HG03469 (cell line): ENCODE data around the gene EP300.
"Not testable (repeated sequence)": the region's sequence is repeated elsewhere in the genome, so short reads cannot be mapped to it uniquely, and the experiment has no call there.

Experiments used
- ATAC-seq: cut with Tn5 transposase; IDR thresholded peaks from one replicate; pipeline ENCODE4 v1.9.1; 2021; ENCODE audit warnings: mild to moderate bottlenecking, moderate library complexity, moderate number of reproducible peaks; ENCODE audit not compliant: unreplicated experiment

The EP300 gene

DNA sequence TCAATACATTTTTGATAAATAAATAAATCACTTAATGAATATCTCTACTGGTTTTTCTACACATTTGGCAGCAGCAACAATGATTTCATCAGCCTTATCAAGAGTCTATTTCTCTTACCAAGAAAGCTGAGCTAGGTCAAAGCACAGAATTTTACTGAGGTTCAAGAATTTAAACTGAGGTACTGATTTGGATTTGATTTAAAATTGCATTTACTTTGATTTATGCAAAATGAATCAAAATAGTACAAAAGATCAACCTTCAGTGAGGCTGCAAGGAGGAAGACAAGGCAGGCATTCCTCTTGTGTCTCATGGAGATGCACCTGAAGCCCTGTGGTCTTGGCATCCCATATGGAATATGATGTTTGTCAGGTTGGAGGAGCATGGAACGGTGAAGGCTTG is 15.5 kb upstream of the EP300 start:
- ATAC-seq: no peak

DNA sequence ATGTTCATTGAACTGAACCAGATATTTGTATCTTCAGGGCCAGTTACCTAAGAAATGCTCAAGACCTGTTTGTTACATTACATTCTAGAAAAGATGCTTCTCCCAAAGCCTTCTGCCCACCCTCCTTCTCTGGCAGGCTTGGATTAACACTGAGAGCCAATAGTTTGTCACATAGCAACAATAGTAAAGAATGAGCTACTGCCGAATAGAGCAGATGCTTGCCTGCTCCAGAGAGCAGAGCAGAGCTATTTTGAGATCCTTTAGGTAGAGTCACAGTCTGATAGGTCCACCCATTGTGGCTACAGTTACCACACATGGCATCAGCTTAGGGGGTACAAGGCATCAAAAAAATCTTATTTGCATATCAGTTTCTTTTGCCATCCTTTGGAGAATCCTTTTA is 13.5 kb upstream of the EP300 start:
- no peak for ATAC-seq

DNA sequence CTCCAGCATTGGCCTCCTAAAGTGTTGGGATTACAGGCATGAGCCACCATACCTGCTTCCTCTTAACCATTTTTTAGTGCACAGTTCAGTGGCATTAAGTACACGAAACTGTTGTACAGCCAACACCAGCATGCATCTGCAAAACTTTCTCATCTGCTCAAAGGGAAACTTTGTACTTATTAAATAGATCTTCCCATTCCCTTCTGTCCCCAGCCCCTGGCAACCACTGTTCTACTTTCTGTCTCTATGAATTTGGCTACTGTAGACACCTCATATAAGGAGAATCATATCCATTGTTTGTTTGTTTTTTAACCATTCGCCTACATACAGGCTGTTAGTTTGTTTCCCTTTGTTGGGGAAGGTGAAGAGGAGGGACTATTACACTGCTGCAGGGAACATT is 6.5 kb upstream of the EP300 start:
- ATAC-seq: no peak

DNA sequence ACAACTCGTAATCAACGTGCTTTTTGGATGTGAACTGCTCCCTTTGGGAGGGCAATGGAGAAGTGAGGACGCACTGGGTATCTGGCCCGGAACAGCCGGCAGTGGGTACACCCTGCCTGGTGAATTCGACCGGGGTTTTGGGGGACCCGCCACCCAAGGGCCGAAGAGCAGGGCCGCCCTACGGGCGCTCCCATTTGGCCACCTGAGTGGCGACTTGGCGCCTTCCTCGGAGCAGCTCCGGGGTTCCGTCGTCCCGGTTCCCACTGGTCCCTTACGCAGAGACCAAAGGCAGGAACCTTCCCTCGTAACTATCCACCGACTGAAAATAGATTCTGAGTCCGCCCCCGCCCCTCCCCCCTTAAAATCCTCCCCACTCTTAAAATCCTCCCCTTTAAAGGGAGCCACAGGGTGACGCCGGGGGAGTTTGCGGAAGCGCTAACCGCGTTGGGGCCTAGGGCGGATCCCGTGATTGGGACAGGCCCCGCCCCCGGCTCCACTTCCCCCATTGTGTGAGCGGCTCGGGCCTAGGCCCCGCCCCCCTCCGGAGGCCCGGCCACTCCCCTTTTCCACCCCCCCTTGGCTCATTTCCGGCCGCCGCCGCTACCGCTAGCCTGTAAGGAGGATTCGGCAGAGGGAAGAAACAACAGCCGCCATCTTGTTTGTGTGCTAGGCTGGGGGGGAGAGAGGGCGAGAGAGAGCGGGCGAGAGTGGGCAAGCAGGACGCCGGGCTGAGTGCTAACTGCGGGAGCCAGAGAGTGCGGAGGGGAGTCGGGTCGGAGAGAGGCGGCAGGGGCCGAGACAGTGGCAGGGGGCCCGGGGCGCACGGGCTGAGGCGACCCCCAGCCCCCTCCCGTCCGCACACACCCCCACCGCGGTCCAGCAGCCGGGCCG is 1.0 kb upstream of the EP300 start:
- ATAC-seq: peak; percentile 51

DNA sequence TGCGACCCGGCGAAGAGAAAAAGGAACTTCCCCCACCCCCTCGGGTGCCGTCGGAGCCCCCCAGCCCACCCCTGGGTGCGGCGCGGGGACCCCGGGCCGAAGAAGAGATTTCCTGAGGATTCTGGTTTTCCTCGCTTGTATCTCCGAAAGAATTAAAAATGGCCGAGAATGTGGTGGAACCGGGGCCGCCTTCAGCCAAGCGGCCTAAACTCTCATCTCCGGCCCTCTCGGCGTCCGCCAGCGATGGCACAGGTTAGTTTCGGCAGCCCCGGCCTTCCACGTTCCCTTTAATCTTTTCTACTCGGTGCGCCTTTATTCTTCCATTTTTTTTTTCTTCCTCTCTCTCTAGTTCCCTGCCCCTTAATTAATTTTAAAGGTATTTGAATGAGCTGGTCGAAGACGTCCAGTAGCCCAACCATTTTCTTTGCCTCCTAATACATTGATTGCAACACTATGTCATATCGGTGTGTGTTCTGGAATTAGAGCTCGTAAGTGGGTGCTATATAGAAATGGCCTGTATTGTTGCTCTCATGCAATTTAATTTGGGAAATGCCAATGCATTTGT is 537 bp downstream of the EP300 start:
- ATAC-seq: no peak

DNA sequence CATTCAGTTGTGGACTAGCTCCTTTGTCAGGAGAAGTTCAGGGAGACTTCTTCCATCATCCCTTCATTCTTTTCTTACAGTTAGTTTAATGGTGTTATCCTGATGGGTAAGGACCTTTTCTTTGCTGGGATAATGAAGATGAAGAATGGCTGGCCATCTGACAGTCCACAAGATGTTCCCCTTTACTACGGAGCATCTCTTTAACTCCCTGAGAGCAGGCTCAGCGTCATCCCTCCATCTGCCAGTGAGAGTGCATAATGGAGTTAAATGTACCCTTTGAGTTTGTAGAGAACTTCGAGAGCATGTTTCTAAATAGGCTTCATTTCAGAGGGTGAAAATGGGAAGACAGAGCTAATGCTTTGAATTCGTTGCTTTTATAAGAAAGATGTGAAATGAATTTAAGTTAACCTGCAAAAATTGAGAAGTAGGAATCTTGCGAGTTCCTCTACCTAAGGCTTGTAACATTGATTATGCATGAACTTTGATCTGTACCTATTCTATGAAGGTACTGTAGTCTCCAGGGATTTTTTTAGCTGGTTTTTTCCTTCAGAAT is 1.7 kb downstream of the EP300 start:
- no peak for ATAC-seq

DNA sequence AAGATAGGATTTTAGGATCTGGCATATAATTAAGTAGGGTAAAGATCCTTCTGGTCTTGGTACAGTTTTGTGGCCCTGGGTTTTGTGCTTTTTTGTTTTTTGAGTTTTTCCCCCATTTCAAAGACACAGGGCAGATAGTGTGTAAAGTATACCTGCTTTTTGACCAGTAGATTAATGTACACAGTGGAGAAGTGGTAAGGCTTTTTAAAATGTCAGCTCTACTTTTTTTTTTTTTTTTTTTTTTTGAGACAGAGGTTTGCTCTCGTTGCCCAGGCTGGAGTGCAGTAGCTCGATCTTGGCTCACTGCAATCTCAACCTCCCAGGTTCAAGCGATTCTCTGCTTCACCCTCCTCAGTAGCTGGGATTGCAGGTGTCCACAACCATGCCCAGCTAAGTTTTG is 4.0 kb downstream of the EP300 start:
- ATAC-seq: no peak

DNA sequence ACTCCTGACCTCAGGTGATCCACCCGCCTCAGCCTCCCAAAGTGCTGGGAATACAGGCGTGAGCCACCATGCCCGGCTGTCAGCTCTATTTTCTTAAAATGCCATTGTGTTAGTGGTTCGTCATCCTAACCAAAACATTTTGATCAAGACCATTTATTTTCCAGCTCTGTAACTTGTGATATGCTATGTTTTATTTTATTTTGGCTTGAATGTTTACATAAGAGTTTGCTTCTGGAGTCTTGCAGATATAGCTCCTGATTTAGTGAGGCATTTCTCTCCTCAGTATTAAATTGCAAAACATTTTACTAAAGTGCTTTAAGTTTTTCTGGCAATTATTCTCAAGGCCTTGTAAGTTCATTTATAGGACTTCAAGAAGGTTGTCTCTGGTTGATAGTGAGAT is 4.4 kb downstream of the EP300 start:
- no peak for ATAC-seq

DNA sequence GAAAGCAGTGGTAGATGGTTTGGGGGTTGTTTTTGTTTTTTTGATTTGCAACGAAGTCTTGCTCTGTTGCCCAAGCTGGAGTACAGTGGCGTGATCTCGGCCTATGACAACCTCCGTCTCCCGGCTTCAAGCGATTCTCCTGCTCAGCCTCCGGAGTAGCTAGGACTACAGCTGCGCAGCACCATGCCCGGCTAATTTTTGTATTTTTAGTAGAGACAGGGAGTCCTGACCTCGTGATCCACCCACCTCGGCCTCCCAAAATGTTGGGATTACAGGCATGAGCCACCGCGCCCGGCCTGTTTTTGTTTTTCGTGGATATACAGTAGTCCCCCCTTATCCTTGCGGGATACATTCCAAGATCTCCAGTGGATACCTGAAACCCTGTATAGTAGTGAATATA is 6.6 kb downstream of the EP300 start:
- no peak for ATAC-seq

DNA sequence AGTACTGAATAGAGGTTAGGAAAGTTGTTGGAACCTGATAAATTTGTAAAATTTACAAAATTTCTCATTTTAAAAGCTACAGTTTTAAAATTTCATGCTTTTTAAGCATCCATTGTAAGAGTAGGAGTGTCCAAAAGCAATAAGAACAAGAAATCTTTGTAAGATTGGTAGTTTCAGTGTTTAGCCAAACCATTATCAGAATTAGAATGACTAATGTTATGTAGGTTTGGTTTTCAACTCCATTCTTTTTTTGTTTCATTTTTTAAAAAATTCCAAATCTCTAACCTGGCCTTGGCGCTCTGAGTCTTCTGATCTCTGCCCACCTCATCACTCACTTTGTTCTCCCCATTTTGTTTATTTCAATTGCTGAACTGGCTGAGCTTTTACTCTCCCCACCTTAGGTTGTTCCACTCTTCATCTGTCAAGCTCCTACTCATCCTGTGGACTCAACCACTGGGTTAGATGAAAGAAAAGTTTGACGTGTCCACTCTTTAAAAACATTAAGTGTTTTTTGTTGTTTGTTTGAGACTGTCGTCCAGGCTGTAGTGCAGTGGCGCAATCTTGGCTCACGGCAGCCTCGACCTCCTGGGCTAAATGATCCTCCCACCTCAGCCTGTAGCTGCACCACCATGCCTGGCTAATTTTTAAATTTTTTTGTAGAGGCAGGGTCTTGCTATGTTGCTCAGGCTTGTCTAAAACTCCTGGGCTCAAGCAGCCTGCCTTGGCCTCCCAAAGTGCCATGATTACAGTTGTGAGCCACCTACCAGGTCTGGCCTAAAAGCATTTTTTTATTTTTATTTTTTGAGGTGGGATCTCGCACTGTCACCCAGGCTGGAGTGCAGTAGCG is 14.0 kb downstream of the EP300 start:
- no peak for ATAC-seq

DNA sequence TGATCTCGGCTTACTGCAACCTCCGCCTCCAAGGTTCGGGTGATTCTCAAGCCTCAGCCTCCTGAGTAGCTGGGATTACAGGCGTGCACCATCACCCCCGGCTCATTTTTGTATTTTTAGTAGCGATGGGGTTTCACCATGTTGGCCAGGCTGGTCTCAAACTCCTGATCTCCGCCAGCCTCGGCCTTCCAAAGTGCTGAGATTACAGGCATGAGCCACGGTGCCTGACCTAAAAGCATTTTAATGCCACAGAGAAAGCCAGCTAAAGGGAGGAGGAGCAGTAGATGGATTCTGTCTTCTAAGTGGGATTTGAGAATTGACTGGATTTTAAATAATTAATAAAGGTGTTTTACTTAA is 14.6 kb downstream of the EP300 start:
- ATAC-seq: not testable (repeated sequence)

DNA sequence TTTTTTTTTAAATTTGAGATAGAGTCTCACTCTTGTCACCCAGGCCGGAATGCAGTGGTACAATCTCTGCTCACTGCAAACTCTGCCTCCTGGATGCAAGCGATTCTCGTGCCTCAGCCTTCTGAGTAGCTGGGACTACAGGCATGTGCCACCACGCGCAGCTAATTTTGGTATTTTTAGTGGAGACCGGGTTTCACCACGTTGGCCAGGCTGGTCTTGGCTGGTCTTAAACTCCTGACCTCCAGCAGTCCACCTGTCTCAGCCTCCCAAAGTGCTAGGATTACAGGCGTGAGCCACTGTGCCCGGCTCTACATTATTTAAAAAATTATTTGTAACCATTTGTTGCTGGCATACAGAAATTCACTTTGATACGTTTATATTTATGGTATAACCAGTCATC is 18.6 kb downstream of the EP300 start:
- no peak for ATAC-seq

DNA sequence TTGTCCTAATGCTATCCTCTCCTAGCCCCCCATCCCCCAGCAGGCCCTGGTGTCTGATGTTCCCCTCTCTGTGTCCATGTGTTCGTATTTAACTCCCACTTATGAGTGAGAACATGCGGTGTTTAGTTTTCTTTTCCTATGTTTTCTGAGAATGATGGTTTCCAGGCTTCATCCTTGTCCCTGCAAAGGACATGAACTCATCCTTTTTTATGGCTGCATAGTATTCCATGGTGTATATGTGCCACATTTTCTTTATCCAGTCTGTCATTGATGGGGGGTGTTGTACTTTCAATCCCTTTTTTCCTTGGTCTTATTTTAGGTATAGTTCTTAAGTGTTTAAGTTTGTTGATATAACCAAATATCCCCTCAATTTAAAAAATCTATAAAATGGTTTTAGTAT is 23.9 kb downstream of the EP300 start:
- no peak for ATAC-seq

DNA sequence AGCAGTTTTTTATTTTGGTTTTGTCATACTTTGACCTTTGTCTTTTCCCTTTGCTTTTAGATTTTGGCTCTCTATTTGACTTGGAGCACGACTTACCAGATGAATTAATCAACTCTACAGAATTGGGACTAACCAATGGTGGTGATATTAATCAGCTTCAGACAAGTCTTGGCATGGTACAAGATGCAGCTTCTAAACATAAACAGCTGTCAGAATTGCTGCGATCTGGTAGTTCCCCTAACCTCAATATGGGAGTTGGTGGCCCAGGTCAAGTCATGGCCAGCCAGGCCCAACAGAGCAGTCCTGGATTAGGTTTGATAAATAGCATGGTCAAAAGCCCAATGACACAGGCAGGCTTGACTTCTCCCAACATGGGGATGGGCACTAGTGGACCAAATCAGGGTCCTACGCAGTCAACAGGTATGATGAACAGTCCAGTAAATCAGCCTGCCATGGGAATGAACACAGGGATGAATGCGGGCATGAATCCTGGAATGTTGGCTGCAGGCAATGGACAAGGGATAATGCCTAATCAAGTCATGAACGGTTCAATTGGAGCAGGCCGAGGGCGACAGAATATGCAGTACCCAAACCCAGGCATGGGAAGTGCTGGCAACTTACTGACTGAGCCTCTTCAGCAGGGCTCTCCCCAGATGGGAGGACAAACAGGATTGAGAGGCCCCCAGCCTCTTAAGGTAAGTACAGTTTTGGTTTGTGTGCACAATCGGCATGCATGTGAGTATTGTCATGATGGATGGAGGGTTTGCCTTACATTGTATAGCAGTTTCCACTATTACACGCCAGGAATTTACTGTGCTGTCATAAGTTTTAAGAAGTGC is 25.0 kb downstream of the EP300 start:
- no peak for ATAC-seq

DNA sequence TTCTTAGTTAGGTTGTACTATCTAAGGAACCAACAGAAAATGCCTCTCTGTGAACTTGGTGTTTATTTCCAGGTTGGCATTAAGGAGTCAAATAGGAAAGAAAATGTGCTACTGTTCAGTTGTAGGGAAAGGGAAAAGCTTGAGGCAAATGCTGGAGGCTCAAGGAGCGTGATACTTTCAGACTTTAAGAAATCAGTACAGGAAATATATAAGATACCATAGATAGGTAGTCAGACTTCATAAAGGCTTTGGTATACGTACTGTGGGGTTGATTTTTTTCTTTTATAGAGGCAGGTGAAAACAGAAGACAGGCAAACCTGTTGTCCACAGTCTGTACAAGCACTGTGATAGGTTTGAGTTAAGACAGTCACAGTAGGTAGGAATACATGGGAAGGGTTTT is 30.8 kb downstream of the EP300 start:
- no peak for ATAC-seq

DNA sequence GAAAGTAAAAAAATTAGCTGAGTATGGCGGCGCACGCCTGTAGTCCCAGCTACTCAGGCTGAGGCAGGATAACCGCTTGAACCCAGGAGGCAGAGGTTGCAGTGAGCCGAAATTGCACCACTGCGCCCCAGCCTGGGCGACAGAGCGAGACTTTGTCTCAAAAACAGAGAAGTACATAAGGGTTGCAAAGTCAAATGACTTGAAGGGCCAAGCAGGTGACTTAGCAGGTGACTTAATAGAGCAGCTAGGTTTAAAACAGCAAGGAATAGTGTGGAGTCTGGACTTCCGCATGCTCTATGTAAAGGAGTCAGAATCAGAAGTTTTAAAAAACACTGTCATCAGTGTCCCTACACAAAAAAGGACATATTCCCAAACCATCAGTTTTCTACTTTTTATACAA is 31.7 kb downstream of the EP300 start:
- no peak for ATAC-seq

DNA sequence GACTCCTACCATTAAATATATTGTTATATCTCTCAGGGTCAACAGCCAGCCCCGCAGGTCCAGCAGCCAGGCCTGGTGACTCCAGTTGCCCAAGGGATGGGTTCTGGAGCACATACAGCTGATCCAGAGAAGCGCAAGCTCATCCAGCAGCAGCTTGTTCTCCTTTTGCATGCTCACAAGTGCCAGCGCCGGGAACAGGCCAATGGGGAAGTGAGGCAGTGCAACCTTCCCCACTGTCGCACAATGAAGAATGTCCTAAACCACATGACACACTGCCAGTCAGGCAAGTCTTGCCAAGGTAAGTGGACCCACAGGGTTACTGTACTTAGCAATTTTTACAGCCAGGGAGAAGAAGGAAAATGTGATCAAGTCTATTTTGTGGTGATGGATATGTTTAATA is 35.1 kb downstream of the EP300 start:
- ATAC-seq: no peak

DNA sequence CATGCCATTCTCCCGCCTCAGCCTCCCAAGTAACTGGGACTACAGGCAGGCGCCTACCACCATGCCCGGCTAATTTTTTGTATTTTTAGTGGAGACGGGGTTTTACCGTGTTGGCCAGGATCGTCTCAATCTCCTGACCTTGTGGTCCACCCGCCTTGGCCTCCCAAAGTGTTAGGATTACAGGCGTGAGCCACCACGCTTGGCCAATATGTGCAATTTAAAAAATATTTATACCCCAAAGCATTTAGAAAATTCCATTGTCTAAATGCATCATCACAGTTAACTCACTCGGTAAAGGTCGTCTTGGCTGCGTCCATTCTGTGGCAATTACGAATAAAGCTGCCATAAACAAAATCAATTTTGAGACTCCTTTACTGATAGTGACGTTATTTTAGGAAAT is 36.2 kb downstream of the EP300 start:
- ATAC-seq: no peak

DNA sequence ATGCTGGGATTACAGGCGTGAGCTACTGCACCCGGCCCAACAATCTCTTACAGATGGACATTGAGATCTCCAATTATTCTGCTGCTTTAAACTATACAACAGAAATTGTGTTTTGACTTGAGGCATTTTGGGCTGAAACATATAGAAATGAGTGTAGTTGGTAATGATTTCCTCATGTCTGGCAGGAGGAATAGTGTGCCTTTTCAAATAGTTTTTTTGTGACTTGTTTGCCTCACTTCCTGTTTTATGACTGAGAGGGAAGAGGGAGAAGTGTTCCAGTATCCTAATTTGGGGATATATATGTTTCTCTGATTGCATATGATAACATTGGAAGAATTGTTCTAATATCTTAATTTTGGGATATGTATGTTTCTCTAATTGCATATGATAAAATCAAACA is 40.2 kb downstream of the EP300 start:
- ATAC-seq: no peak

DNA sequence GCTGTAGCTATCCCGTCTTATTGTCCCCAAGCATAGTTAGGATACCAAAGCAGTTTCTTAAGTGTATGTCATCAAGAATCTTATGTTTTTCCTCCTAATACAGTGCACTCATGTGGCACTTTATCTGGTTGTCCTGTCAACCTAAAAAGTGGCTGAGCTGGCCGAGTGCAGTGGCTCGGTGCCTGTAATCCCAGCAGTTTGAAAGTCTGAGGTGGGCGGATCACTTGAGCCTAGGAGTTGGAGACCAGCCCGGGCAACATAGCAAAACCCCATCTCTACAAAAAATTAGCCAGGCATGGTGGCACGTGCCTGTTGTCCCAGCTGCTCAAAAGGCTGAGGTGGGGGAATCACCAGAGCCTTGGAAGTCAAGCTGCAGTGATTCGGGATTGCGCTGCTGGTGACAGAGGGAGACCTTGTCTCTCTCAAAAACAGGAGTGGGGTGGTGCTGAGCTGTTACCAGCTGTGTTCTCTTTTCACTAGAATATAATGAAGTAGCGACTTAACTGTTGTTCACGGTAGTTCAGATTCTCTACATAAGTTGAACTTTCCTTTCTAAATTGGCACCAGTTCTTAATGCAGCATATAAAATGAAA is 48.1 kb downstream of the EP300 start:
- ATAC-seq: no peak
